Prostate gland (tissue), 2 donors: Measurements from ENCODE around the gene IL12A. TPM values are rescaled to one million over a fixed set of nuclear protein-coding genes. Genes with fewer than 3 reads are reported as not detected.

Experiments used
- DNase-seq: peaks from one replicate; pipeline ENCODE4 v3.0.0-alpha.2; 2019; ENCODE audit warnings: low spot score
- H3K27ac ChIP-seq, 2 donors: fragments of 200-600 bp; sonication (generic); 2 replicates each; pipeline ENCODE4 v1.5.1; 2017 to 2019
- H3K27me3 ChIP-seq: fragments of 200-600 bp; sonication (generic); replicated peaks from 2 replicates; pipeline ENCODE4 v1.5.1; 2019; ENCODE audit not compliant: insufficient read depth
- H3K36me3 ChIP-seq, 2 donors: fragments of 200-600 bp; sonication (generic); 1 replicate in 1 of 2; 2 replicates in 1 of 2; pipeline versions ENCODE4 v1.5.1 to v1.8.1; 2017 to 2019
- H3K4me1 ChIP-seq: fragments of 200-600 bp; sonication (generic); replicated peaks from 2 replicates; pipeline ENCODE4 v1.5.1; 2019
- H3K4me3 ChIP-seq, 2 donors: fragments of 200-600 bp; sonication (generic); 2 replicates each; pipeline ENCODE4 v1.5.1; 2017 to 2019
- H3K9me3 ChIP-seq: fragments of 200-600 bp; sonication (generic); 2 replicates; pipeline ENCODE4 v1.5.1; 2017
- CTCF ChIP-seq, 4 experiments: fragments of 200-600 bp in 2 of 4; fragments of 450-650 bp in 2 of 4; sonication (generic) in 2 of 4; IDR thresholded peaks; 1 replicate in 3 of 4; 2 replicates in 1 of 4; pipeline ENCODE4 v1.5.1; 2016 to 2019; ENCODE audit warnings: antibody characterized with exemption in 4 of 4, mild to moderate bottlenecking in 2 of 4, moderate library complexity in 2 of 4
- POLR2A ChIP-seq: fragments of 450-650 bp; IDR thresholded peaks from one replicate; pipeline ENCODE4 v1.6.1; 2016; ENCODE audit warnings: antibody characterized with exemption, mild to moderate bottlenecking
- POLR2AphosphoS5 ChIP-seq: sonication (generic); formaldehyde crosslinking; IDR thresholded peaks from one replicate; pipeline ENCODE4 v1.6.1; 2017; ENCODE audit warnings: antibody characterized with exemption
- WGBS: methylation state at CpG from one replicate; pipeline ENCODE4 v1.1.5; 2018; 5-methylcytosine and 5-hydroxymethylcytosine counted together
- intact Hi-C: fragments of 100-400 bp; cut with DNase I; formaldehyde crosslinking; loops from one replicate; pipeline ENCODE4 v1.14.2; 2022
- total RNA-seq, 2 donors: library from RNA; depleted of rRNA; stranded (reverse); fragments of >200 nt; gene quantifications; one replicate each; pipeline ENCODE4 v1.1.0, GENCODE V29; 2016

Gene IL12A
- total RNA-seq: 1 to 10 TPM; 1.3 TPM

GRCh38 chr3:159988617-159989271 is at the start of gene IL12A:
TSS of gene IL12A (plus strand) at chr3:159988835.
- under 1% methylated on average over 48 of the region's 54 CpGs for WGBS
- DNase-seq: peak; percentile 62
- intact Hi-C loops: no loop called here
- H3K27me3 ChIP-seq: no peaks in the 10 kb centered on the region
- H3K9me3 ChIP-seq: no peaks in the 10 kb centered on the region
- no peak within 1 kb of the TSS for H3K27ac ChIP-seq
- TF ChIP-seq CTCF (IDR thresholded peaks at IDR 0.05) (peak; percentile 70 to 83 (median 72)), POLR2A (no peak), POLR2AphosphoS5 (peak; percentile 9)
- no peaks in the 10 kb centered on the region for H3K4me1 ChIP-seq
- H3K4me3 ChIP-seq: peak within 1 kb of the TSS; percentile 42 to 48
- H3K36me3 ChIP-seq: no peaks in the 10 kb centered on the region

GRCh38 chr3:159941038-159942000 is 47.3 kb upstream of the IL12A start:
- WGBS: 68% methylated on average over 6 of the region's 6 CpGs
- Histone ChIP-seq H3K4me3 (no peak overlapping the region), H3K9me3 (no peaks in the 10 kb centered on the region), H3K4me1 (no peaks in the 10 kb centered on the region), H3K27me3 (no peaks in the 10 kb centered on the region), H3K36me3 (no peaks in the 10 kb centered on the region), H3K27ac (no peak overlapping the region)
- intact Hi-C loops: no loop called here
- TF ChIP-seq POLR2AphosphoS5 (no peak), CTCF (IDR thresholded peaks at IDR 0.05) (no peak), POLR2A (no peak)
- DNase-seq: no peak

- no peak for DNase-seq
- 95% methylated on average over 1 of the region's 1 CpG for WGBS
These were observed 43.9 kb upstream of the IL12A start for GRCh38 chr3:159944781-159945180.

GRCh38 chr3:159945930-159946329 is 42.7 kb upstream of the IL12A start:
- no peak overlapping the region for H3K4me3 ChIP-seq
- no peaks in the 10 kb centered on the region for H3K27me3 ChIP-seq
- H3K27ac ChIP-seq: no peak overlapping the region
- TF ChIP-seq POLR2AphosphoS5 (no peak), POLR2A (no peak), CTCF (IDR thresholded peaks at IDR 0.05) (no peak)
- no peaks in the 10 kb centered on the region for H3K36me3 ChIP-seq
- no peak for DNase-seq
- no peaks in the 10 kb centered on the region for H3K4me1 ChIP-seq
- H3K9me3 ChIP-seq: no peaks in the 10 kb centered on the region
- 88% methylated on average over 2 of the region's 2 CpGs for WGBS
- intact Hi-C loops: no loop called here

More at GRCh38 chr3:159944781-159945180, 43.9 kb upstream of the IL12A start:
- no peaks in the 10 kb centered on the region for H3K27me3 ChIP-seq
- no peaks in the 10 kb centered on the region for H3K36me3 ChIP-seq
- H3K9me3 ChIP-seq: no peaks in the 10 kb centered on the region
- no peaks in the 10 kb centered on the region for H3K4me1 ChIP-seq
- no peak overlapping the region for H3K4me3 ChIP-seq
- no peak for TF ChIP-seq POLR2A
- no peak for TF ChIP-seq POLR2AphosphoS5
- no peak for TF ChIP-seq CTCF (IDR thresholded peaks at IDR 0.05)
- intact Hi-C loops: no loop called here
- H3K27ac ChIP-seq: no peak overlapping the region
